HG03060 (cell line): ENCODE results near the gene NELFA.
"Not testable (repeated sequence)": the region's sequence is repeated elsewhere in the genome, so short reads cannot be mapped to it uniquely, and the experiment has no call there.

Source experiments
- ATAC-seq: cut with Tn5 transposase; IDR thresholded peaks from one replicate; pipeline ENCODE4 v1.9.1; 2021; ENCODE audit warnings: low read depth, moderate number of reproducible peaks; ENCODE audit not compliant: unreplicated experiment

Gene NELFA

DNA sequence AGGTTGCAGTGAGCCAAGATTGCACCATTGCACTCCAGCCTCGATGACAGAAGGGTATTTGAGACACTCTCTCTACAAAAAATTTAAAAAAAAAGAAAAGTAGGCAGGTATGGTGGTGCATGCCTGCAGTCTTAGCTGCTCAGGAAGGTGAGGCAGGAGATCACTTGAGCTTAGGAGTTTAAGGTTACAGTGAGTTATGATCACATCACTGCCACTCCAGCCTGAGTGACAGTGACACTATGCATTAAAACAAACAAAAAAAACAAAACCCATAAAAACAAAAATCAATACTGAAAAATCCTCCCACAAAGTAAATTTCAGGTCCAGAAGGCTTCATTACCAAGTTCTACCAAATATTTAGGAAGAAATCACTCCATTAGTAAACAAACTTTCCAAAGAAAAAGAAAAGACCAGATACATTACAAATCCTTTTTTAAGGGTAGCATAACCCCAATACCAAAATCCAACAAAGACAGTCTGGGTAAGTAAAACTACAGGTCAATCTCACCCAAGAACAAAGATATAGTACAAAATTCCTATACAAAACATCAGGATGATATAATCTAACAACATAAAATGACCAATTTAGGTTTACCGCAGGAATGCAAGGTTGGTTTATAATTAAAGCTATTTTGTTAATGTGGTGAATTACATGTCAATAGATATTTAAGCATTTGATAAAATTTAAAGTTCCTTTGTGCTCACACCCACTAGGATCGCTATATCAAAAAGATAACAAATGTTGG, 11.7 kb downstream of the NELFA start:
- no peak for ATAC-seq

- no peak for ATAC-seq
Measured at GRCh38 chr4:1994938-1995337, 13.8 kb downstream of the NELFA start.

DNA sequence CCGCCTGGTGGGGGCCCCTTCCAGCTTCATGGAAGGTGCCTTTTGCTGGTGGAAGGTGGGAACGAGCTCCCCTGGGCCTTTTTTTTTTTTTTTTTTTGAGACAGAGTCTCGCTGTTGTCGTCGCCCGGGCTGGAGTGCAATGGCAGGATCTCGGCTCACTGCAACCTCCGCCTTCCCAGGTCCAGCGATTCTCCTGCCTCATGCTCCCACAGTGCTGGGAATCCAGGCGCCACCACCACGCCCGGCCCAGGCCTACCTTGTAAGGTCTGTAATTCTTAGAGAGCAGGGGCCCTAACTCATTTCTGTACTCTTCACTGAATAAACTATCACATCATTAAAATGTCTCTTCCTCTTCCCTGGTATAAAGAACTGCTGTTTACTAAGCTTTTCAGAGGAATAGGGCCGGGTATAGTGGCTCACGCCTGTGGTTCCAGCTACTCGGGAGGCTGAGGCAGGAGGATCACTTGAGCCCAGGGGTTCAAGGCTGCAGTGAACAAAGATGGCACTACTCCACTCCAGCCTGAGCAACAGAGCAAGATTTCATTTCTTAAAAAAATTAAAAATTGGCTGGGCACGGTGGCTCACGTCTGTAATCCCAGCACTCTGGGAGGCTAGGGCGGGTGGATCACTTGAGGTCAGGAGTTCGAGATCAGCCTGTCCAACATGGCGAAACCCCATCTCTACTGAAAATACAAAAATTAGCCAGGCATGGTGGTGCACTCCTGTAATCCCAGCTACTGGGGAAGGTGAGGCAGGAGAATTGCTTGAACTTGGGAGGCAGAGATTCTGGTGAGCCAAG, 14.9 kb downstream of the NELFA start:
- ATAC-seq: not testable (repeated sequence)

GRCh38 chr4:1993169-1993516, 15.6 kb downstream of the NELFA start:
- ATAC-seq: no peak

- ATAC-seq: no peak
Measured at GRCh38 chr4:1992468-1993168, 16.2 kb downstream of the NELFA start.

DNA sequence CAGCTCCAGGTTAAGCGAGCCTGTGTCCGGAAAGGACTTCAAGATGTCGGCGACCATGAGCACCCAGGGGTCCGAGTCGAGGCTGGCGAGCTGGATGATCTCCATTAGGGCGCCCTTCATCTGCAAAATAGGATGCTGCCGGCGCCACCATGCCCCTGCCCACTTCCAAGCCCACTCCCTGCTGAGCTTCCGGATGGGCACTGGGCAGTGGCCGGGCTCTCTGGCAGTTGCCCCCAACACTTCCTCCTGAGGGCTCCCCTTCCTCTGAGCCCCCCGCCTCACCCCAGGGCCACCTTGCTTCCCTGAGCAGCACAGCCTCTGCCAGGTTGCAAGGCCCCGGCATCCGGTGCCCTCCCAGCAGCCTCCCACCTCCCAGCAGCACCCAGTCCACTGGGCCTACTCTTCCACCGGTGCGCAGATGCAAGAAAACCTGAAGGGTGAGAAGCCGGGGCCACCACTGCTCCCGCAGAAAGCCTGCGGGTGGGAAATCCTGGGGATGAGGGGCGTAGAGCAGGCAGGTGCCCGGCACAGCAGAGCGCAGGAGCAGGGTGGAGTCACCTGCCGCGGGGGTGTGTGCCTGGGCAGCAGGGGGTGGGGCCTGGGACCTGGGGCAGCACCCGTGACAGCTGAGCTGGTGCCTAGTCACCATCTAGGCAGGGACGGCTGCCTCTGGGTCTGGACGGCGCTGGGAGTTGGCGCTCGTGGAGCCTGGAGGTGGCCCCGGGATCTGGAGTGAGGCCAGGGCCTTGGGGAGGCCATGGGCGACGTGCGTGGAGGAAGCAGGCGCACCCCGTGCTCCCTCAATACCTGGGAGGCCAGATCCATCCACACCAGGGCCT, 17.0 kb downstream of the NELFA start:
- ATAC-seq: no peak

GRCh38 chr4:1991087-1991486, 17.7 kb downstream of the NELFA start:
- ATAC-seq: no peak

DNA sequence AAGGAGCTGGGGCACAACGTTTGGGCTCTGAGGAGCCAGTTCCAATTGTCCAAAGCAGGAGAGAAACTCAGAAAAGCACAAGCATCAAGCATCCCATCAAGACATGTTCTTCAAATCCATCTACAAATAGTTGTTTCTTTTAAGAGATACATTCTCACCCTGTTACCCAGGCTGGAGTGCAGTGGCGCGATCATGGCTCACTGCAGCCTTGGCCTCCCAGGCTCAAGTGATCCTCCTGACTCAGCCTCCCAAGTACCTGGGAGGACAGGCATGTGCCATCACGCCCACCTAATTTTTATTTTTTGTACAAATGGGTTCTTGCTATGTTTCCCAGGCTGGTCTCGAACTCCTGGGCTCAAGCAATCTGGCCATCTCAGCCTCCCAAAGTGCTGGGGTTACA, 18.1 kb downstream of the NELFA start:
- no peak for ATAC-seq

- no peak for ATAC-seq
Measured at GRCh38 chr4:1990348-1990645, 18.5 kb downstream of the NELFA start.

DNA sequence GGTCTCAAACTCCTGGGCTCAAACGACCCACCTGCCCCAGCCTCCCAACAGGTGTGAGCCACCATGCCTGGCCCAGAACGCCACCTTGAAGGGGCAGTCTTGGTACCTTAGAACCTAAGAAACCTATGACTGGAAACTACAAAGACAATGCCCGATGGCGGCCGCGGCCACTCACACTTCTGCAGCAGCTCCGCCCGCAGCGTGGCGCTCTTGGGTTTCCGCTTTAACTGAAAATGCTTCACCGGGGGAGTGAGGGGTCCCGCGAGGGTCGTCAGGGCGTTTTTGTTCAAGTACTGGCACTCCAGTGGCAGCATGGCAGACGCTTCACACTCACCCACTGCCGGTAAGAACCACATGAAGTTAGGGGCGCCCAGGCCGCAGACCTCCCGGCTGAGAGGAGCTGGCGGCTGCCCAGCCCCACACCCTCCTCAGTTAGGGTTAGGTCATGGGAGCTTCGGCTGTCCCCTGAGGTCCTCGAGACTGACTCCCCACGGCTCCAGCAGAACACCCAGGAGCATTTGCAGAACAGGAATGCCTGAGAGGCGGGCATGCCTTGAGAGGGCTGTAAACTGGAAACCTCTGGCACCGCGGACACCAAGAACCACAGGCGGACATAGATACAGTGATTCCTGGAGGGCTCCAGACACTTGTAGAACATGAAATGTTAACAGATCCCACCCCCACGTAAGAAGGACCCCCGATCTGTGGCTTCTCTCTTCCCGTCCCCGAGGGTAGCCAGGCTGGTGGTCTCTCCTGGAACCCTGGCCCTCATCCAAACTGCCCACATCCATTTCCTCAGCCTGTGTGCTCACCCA, 19.0 kb downstream of the NELFA start:
- ATAC-seq: no peak

- no peak for ATAC-seq
Measured at GRCh38 chr4:1988327-1988724, 20.4 kb downstream of the NELFA start.

DNA sequence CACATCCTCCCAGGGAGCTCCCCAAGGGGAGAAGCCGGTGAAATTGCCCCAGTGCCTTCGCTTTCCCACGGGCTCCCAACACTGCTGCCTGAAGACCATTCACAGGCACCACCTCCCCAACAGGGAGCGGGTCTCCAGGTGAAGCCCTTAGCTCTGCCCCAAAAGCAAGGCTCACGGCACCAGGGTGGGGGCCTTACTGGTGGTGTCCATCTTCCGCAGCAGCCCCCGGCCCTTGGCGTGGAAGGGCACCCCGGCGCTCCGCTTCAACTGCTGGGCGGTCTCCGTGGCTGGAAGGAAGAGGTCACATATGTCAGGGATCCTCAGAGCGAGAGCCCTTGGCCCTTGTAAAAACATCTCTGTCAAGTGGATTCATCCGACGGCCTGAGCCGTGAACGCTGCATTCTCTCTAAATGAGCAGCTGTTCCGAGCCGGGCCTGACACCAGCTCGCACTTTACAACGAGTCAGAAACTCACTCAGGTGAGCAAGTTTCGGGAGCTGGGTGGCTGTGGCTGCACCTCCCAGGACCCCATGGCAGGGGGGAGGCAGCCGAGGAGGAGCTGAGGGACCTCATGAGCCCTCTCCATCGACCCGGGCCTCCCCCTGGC, 20.9 kb downstream of the NELFA start:
- no peak for ATAC-seq

DNA sequence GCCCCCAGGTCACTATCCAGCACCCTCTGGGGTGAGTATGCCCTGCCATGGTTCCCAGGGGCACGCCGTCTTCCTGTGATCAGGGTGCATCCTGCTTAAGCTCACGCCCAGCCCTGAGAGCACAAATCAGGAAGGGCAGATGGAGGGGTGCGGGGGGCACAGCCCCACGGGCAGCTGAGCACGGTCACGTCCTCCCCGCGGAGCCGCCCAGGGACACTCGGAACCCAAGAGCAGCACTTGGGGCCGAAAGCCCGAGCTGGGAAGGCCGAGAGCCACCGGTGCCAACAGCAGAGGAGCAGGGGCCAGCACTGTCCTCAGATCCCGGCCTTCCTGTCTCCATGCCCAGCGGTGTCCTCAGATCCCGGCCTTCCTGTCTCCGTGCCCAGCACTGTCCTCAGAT, 21.5 kb downstream of the NELFA start:
- no peak for ATAC-seq

- ATAC-seq: no peak
Measured at GRCh38 chr4:1986578-1987210, 22.1 kb downstream of the NELFA start.

GRCh38 chr4:1985780-1986577, 22.8 kb downstream of the NELFA start:
- no peak for ATAC-seq

DNA sequence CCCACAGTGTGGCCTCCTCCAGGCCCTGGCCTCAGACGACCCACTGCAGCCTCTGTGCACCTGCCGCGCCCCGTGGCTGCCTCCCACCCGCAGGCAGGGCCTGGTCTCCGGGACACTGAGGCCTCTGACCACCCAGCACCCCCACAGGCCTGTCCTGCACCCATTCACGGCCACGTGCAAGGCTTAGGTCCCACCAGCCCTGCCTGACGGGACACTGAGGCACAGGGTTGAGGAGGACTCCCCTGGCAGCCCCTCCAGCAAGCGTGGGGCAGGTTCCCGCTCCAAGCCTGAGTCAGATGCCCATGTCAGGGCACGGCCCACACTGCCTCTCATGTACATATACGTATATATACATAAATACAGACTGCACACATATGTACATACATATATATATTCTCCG, 23.5 kb downstream of the NELFA start:
- no peak for ATAC-seq

DNA sequence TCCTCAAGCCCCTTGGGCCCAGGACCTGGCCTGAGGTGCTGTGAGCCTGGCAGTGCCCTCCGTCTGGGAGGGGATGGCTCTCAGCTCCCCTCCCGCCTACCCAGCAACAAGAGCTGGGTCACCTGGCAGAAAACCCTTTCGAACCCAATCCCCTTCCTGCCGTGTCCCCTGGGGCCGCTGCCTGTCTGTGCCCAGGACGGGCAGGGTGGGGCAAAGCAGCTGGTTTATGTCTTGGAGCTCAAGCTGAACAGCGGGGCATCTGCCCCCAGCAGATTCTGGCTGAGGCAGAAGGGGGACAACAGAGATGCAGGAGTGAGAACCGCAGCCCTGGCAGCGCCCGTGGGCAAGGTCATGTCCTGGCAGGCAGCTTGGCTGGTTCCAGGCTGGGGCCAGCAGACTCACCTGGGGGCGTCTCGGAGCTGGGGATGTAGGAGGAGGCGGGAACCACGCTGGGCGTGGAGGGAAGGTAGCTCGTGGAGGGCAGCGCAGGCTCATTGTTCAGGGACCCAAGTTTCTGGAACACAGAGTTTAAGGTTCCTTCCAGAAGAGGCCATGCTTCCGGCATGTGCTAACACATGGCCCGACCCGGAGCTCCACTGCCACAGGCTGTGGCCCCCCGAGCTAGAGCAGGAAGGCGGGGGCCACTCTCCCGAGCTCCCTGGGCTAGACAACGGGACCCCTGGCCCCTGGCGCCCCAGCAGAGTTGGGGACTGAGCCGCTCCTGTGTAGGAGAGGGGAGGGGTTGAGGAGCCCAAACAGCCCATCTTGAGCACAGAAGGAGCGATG, 24.2 kb downstream of the NELFA start:
- ATAC-seq: no peak
